GM15510 (cell line): ENCODE data around the gene ADARB2.

Experiments
- POLR2A ChIP-seq: IDR thresholded peaks from 3 replicates; pipeline ENCODE4 v1.6.1; 2011; ENCODE audit warnings: borderline replicate concordance; ENCODE audit not compliant: insufficient read length; ENCODE audit errors: extremely low read depth

Gene ADARB2

DNA sequence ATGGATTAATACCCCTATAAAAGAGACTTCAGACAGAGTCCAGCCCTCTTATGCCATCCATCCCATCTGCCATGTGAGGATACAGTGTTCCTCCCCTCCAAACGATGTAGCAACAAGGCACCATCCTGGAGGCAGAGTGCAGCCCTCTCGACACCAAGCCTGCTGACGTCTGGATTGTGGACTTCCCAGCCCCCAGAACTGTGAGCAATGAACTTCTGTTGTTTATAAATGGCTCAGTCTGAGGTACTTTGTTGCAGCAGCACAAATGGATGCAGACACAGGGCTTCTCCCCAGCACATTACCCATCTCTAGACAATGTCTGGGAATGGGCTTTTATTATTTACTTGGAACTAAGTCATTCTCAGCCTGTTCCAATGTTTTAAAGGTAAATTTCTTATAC is 485.6 kb downstream of the ADARB2 start:
- no peak for TF ChIP-seq POLR2A

- TF ChIP-seq POLR2A = no peak
Measured at GRCh38 chr10:1249142-1249920, 488.0 kb downstream of the ADARB2 start.

GRCh38 chr10:1247598-1248261 is 489.6 kb downstream of the ADARB2 start:
- TF ChIP-seq POLR2A = no peak

DNA sequence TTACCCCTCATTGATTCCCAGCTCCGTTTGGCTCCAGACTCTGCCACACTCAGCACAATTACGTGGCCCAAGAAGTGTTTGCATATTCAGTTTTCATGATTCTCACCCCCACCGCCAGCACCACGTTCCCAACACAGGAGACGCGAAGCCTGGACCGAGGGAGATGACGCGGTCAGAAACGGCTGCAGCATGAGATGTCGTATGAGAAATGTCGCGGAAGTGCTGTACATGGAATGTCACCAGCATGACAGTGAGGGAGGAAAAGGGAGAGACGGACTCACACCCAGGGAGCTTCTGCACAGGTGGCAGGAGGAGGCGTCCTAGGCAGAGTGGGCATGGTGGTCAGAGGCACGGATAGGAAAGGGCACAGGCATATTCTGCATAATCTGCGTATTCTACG is 492.8 kb downstream of the ADARB2 start:
- TF ChIP-seq POLR2A = no peak

GRCh38 chr10:1243486-1244234 is 493.7 kb downstream of the ADARB2 start:
- TF ChIP-seq POLR2A = no peak

DNA sequence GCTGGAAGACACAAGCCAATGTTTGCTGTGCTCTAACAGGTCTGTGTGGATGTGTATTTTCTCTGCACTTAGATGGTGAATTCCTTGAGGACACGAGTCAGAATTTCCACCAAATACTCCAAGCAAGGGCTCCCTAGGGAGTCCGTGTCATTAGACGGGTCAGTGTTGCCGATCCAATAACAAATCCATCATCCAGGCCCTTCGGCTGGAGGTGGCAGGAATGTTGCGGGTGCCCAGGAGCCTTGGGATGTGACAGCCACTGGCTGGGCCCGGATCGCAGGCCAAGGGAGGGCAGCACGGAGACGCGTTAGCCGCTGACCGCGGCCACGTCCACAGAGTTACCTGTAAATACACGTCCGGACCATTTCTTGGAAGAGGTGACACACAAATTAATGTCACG is 494.4 kb downstream of the ADARB2 start:
- no peak for TF ChIP-seq POLR2A

DNA sequence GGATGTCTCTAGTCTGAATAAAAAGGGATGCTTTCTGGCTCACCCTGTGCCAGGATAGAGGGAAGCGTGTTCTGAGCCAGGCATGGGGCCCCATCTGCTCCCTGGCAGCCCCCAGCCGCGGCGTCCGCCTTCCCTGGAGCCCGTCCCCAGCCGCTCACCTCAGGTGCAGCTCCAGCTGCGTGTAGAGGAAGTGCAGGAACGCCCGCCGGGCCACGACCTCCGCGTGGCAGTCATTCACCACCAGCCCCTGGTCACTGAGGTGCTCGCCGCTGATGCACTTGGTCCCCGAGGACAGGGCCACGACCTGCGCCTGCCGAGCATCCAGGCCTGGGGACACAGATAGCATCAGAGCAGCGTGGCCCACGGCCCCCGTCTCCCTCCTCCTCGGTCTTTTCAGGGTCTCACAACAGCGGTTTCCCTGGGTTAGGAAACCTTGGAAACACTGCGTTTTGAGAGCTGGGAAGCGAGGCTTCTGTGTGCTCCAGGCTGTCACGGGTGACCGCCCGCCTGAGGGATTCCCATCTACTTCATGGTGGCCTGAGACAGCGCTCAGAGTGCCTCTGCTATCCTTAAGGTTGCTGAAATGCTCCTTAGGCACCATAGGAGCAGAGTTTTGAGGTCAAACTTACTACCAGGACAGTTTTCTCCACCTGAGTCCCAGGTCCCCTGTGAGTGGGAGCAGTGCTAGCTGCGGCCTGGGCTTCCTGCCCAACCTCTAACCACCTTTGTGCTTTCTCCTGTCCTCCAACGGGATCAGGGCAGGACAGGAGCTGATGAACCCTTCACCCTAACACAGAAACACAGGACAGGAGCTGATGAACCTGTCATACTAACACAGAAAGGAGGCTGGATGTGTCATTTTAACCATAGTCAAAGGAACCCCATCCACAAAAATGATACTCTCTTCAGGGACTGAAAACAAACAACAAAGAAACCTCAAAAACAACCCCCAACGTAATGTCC is 495.1 kb downstream of the ADARB2 start:
- no peak for TF ChIP-seq POLR2A

DNA sequence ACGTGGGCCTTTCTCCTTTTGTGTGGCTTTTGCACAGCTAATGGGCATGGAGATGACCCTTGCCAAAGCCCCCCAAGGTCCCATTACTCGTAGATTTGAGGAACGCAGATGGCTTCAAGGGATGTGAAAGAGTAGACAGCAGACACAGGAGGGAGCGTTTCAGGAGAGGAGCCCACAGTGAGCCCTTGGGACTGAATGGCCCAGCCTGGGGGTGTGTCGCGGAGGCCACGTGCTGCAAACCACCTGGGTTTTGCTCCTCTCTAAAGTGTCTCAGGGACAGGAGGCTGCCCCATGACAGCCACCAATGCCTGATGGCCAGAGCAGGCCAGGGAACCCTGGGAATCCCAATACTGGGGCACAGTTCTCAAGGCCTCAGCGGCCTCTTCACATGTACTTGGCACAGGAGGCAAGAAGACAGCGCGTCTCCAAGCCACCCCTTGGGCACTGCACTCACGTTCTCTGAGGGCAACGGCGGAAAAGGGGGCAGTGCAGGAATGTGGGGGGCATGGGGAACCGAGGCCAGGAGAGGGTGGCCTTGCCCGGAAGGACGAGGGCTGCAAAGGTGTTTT is 495.9 kb downstream of the ADARB2 start:
- no peak for TF ChIP-seq POLR2A

- TF ChIP-seq POLR2A = no peak
Measured at GRCh38 chr10:1240341-1240775, 497.0 kb downstream of the ADARB2 start.

- no peak for TF ChIP-seq POLR2A
Measured at GRCh38 chr10:1233031-1233430, 504.3 kb downstream of the ADARB2 start.

GRCh38 chr10:1232164-1232911 is 505.0 kb downstream of the ADARB2 start:
- no peak for TF ChIP-seq POLR2A

GRCh38 chr10:1230592-1231275 is 506.6 kb downstream of the ADARB2 start:
- no peak for TF ChIP-seq POLR2A

DNA sequence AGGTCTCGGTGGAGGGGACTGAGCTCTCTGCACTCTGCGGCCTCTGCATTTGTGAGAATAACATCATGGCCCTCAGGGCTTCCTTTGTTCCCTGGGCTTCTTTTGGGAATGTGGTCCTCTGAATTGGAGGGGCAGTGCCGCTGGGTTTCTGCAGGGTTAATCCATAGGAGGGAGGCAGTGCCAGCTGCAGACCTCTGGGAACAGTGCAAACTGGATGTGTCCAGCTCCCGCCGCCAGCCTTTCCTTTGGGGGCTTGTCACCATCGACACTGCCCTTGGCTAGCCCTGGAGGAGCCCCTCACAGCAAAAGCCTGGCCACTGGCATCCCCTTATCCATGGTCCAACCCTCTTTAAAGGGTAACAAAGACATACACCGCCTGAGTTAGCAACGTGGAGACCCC is 507.2 kb downstream of the ADARB2 start:
- no peak for TF ChIP-seq POLR2A
